ENCODE measurements around the gene MTG2. TPM values are rescaled to one million over a fixed set of nuclear protein-coding genes. Genes with fewer than 3 reads are reported as not detected.

The MTG2 gene
- polyA plus RNA-seq, 1 of the 3 experiments (the other 2 are of a cell fraction): 42.9 TPM

GRCh38 chr20:62163485-62163865, 19.4 kb upstream of the MTG2 start:
- H3K9me2 ChIP-seq: no peaks in the 10 kb centered on the region
- no peak overlapping the region for H3K27ac ChIP-seq (ENCODE audit: low read depth in 2 of 2, low read length in 1 of 2)
- 97% methylated on average over 23 of the region's 25 CpGs for WGBS (ENCODE audit: low lambda C conversion rate)
- no peak overlapping the region for H3K4me2 ChIP-seq
- H3F3A ChIP-seq (replicated peaks; ENCODE audit: insufficient read depth): no peaks in the 10 kb centered on the region
- no peak overlapping the region for H3K4me3 ChIP-seq (ENCODE audit: low read depth in 2 of 2, low read length in 1 of 2)
- peaks cover 8% of the 10 kb centered on the region; the same call in 1 of the 2 replicates for H4K20me1 ChIP-seq (ENCODE audit: insufficient read depth)
- H3K79me2 ChIP-seq (ENCODE audit: insufficient read depth): peaks cover 11% of the 10 kb centered on the region; the same call in 1 of the 2 replicates
- peaks cover 0 to 45% of the 10 kb centered on the region in 2 experiments for H3K36me3 ChIP-seq (replicated peaks in 1 of 2; ENCODE audit: control insufficient read depth in 1 of 2, insufficient read depth in 2 of 2, low read length in 1 of 2)
- ChIA-PET POLR2A (interaction anchor here (0.6 kb wide), 1 partner anchor 278 kb away, joined by 3 read pairs; no protein-coding TSS in a partner anchor), CTCF (no interaction called here)
- no peaks in the 10 kb centered on the region for H3K4me1 ChIP-seq (ENCODE audit: control insufficient read depth in 1 of 2, insufficient read depth in 2 of 2, low read depth in 1 of 2, low read length in 1 of 2)
- TF ChIP-seq SIN3A (IDR thresholded peaks at IDR 0.05; ENCODE audit: borderline replicate concordance, low read depth, low read length) (no peak), NFIC (IDR thresholded peaks at IDR 0.05; ENCODE audit: borderline replicate concordance) (no peak), ZBTB33 (IDR thresholded peaks at IDR 0.05; ENCODE audit: borderline replicate concordance, low read depth) (no peak), RFX5 (IDR thresholded peaks at IDR 0.05; ENCODE audit: low read length) (no peak), RAD21 (IDR thresholded peaks at IDR 0.05; ENCODE audit: low read length) (no peak), REST (IDR thresholded peaks at IDR 0.05; ENCODE audit: low read depth, low read length) (no peak), IRF3 (IDR thresholded peaks at IDR 0.05; ENCODE audit: low read depth, low read length) (no peak), JUND (IDR thresholded peaks at IDR 0.05) (no peak), MAX (IDR thresholded peaks at IDR 0.05; ENCODE audit: low read depth) (no peak), USF2 (IDR thresholded peaks at IDR 0.05; ENCODE audit: borderline replicate concordance, low read depth, low read length) (no peak), RCOR1 (IDR thresholded peaks at IDR 0.05; ENCODE audit: low read length) (no peak), GATA2 (CRISPR knock-in tag; IDR thresholded peaks at IDR 0.05) (no peak), FOXJ3 (CRISPR knock-in tag; IDR thresholded peaks at IDR 0.05) (no peak), MEF2A (IDR thresholded peaks at IDR 0.05; ENCODE audit: borderline replicate concordance, low read depth) (no peak), SMC3 (IDR thresholded peaks at IDR 0.05; ENCODE audit: low read depth, low read length) (no peak)
- TF ChIP-seq, protein P1, sequence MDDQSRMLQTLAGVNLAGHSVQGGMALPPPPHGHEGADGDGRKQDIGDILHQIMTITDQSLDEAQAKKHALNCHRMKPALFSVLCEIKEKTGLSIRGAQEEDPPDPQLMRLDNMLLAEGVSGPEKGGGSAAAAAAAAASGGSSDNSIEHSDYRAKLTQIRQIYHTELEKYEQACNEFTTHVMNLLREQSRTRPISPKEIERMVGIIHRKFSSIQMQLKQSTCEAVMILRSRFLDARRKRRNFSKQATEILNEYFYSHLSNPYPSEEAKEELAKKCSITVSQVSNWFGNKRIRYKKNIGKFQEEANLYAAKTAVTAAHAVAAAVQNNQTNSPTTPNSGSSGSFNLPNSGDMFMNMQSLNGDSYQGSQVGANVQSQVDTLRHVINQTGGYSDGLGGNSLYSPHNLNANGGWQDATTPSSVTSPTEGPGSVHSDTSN (IDR thresholded peaks at IDR 0.05): no peak
- H2AFZ ChIP-seq (ENCODE audit: low read depth): no peak overlapping the region
- DNase-seq: no peak
- no peak overlapping the region for H3K9ac ChIP-seq
- H3K27me3 ChIP-seq (ENCODE audit: insufficient read depth): no peaks in the 10 kb centered on the region
- H3K9me3 ChIP-seq: no peaks in the 10 kb centered on the region
